ENCODE results near the gene ANKRD55. TPM values are rescaled to one million over a fixed set of nuclear protein-coding genes. Genes with fewer than 3 reads are reported as not detected.

The ANKRD55 gene
- total RNA-seq, 2 experiments from 2014 or later = 10.3 to 11.9 TPM

DNA sequence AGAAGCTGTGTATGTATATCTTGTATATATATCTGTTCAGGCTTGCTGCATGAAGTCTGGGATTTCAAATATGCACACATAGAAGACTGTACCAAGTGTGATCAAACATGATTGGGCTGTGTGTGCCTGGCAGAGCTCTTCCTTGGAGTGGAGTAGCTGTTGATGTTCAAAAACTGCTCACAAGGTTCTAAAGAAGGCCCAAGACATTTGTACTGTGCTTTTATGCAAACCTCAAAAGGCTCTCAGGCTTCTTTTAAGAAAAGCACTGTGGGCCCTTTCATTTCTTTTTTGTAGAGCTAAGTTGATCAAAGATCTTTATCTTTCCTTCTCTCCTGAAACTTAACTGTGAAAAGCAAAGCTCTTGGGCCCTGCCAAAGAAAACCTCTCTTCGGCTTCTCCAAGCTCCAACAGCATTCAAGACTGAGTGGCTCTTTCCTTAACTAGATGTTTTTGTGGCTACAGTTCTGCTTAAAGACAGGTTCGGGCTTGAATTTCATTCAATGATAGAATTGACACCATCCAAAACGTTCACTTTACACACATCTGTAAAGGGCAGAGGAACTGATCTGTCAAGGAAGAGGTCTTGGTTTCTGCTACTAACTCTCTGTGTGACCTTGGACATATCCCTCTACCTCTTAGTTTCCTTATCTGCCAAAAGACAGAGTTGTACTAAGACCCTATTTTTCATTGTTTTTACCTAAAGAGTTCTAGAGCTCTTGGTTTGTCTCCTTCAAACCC lies 132.5 kb downstream of the ANKRD55 start:
- CTCF ChIA-PET = interaction anchor here (0.8 to 1.6 kb wide), 2 partner anchors 10 to 24 kb away, joined by 4 to 5 read pairs; no protein-coding TSS in a partner anchor
- Mint-ChIP-seq H3K27me3 (no peaks in the 10 kb centered on the region), H3K4me3 (peak overlapping the region; percentile 42), H3K9me3 (peaks cover 3% of the 10 kb centered on the region), H3K4me1 (peaks cover 79% of the 10 kb centered on the region), H3K36me3 (ENCODE audit: low read depth) (peaks cover 57% of the 10 kb centered on the region), H3K27ac (peak overlapping the region; percentile 87)
- no peak for DNase-seq
- POLR2A ChIA-PET = interaction anchor here (0.7 kb wide), 1 partner anchor 42 kb away, joined by 3 read pairs; no protein-coding TSS in a partner anchor

DNA sequence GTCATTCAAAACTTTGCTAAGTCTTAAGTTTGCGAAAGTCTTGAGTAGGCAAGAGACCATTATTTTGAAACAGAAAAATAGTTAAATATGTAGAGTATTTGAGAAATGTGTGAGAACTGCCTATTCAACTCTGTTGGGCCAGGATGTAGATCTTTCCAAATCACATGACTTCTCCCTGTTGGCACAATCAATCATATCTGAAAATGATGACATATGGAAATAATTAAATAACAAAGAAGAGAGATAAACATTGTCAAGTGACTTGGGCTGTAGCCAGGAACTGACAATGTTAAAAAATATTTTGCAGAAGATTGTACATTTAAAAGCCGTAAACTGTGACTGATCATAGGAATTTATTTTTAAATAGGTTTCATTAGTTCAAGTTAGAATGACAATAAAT lies 133.8 kb downstream of the ANKRD55 start:
- H3K27me3 Mint-ChIP-seq = no peaks in the 10 kb centered on the region
- DNase-seq = no peak
- H3K4me3 Mint-ChIP-seq = no peak overlapping the region
- H3K36me3 Mint-ChIP-seq (ENCODE audit: low read depth) = peaks cover 51% of the 10 kb centered on the region
- ChIA-PET POLR2A (no interaction called here), CTCF (interaction anchor here (0.7 kb wide), 2 partner anchors 9 to 587 kb away, joined by 3 to 4 read pairs; no protein-coding TSS in a partner anchor)
- H3K4me1 Mint-ChIP-seq = peaks cover 82% of the 10 kb centered on the region
- peak overlapping the region; percentile 87 for H3K27ac Mint-ChIP-seq
- peaks cover 3% of the 10 kb centered on the region for H3K9me3 Mint-ChIP-seq

DNA sequence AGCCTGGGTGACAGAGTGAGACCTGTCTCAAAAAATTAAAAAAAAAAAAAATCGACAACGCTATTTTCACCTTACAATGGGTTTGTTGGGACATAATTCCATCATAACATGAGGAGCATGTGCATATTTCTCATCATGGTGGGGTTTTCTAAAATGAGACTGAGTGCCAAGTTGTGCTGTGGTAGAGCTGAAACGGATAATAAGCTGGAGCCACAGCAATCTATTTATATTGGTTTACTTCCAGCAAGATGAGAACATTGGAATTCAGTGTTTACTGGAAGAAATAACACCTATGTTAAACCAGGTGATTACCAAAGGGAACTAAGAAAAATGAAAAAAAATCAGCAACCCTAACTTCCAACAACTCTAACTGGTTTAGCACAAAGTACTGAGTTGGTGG lies 136.1 kb downstream of the ANKRD55 start:
- ChIA-PET POLR2A (no interaction called here), CTCF (interaction anchor here (0.6 to 1.4 kb wide), 3 partner anchors 9 to 181 kb away, joined by 3 to 5 read pairs (median 3); no protein-coding TSS in a partner anchor)

DNA sequence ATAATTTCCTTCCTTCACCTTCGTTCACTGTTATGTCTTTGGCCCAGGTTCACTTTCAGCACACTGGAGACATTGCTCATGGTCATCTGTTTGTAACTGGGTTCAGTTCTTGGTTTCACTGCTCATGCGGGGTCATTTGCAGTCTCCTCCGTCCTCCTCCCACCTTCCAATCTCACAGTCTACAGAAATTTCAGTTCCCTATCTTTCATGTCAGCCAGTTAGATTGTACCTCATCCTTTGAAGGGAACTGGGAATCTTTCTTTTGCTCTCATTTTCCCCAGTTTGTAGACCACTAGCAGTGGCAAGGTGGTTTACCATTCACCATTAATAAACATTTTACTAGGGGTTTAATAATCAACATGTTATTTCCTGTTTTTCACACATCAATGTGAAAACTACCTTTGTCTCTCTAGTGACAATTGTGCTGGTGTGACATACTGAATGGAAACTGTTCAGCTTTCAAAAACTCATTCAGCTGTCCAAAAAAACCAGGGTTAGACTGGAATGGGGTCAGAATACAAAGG lies 137.5 kb downstream of the ANKRD55 start:
- no peak for DNase-seq
- Mint-ChIP-seq H3K9me3 (no peaks in the 10 kb centered on the region), H3K36me3 (ENCODE audit: low read depth) (peaks cover 35% of the 10 kb centered on the region), H3K4me1 (peaks cover 84% of the 10 kb centered on the region), H3K27ac (peak overlapping the region; percentile 65), H3K27me3 (no peaks in the 10 kb centered on the region), H3K4me3 (no peak overlapping the region)
- POLR2A ChIA-PET = no interaction called here
- CTCF ChIA-PET = interaction anchor here (1.1 to 2.0 kb wide), 3 partner anchors 9 to 12 kb away, joined by 3 to 7 read pairs (median 3); no protein-coding TSS in a partner anchor

More for the DNA sequence above, 136.1 kb downstream of the ANKRD55 start:
- Mint-ChIP-seq H3K36me3 (ENCODE audit: low read depth) (peaks cover 45% of the 10 kb centered on the region), H3K4me3 (no peak overlapping the region), H3K9me3 (peaks cover 3% of the 10 kb centered on the region), H3K27ac (no peak overlapping the region), H3K4me1 (peaks cover 80% of the 10 kb centered on the region), H3K27me3 (no peaks in the 10 kb centered on the region)
- DNase-seq = no peak

DNA sequence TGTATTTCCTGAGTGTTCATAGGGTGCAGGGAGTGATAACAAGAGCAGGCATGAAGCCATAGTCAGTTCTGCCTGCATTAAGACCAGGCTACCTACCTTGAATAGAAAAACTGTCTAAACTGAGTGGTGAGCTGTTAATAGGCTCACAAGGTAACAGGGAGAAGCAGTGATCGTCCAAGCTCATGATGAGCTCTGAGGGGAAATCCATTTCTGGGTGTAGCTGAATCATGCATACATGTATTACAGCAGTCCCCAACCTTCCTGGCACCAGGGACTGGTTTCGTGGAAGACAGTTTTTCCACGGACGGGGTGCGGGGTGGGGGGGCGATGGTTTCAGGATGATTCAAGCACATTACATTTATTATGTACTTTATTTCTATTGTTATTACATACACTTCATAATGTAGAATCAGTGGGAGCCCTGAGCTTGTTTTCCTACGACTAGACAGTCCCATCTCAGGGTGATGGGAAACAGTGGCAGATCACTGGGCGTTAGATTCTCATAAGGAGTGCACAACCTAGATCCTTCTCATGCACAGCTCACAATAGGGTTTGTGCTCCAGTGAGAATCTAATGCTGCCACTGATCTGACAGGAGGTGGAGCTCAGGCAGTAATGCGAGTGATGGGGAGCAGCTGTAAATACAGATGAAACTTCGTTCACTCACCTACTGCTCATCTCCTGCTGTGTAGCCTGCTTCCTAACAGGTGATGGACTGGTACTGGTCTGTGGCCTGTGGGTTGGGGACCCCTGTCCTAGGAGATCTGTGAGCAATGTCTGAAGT lies 138.4 kb downstream of the ANKRD55 start:
- ChIA-PET CTCF (interaction anchor here (0.6 to 2.0 kb wide), 10 partner anchors 8 to 71 kb away, joined by 3 to 8 read pairs (median 3); no protein-coding TSS in a partner anchor), POLR2A (interaction anchor here (1.6 kb wide), 1 partner anchor 44 kb away, joined by 8 read pairs; no protein-coding TSS in a partner anchor)
- H3K27me3 Mint-ChIP-seq = no peaks in the 10 kb centered on the region
- no peak overlapping the region for H3K4me3 Mint-ChIP-seq
- peaks cover 30% of the 10 kb centered on the region for H3K36me3 Mint-ChIP-seq (ENCODE audit: low read depth)
- DNase-seq = no peak
- peaks cover 83% of the 10 kb centered on the region for H3K4me1 Mint-ChIP-seq
- peak overlapping the region; percentile 69 for H3K27ac Mint-ChIP-seq
- H3K9me3 Mint-ChIP-seq = no peaks in the 10 kb centered on the region

DNA sequence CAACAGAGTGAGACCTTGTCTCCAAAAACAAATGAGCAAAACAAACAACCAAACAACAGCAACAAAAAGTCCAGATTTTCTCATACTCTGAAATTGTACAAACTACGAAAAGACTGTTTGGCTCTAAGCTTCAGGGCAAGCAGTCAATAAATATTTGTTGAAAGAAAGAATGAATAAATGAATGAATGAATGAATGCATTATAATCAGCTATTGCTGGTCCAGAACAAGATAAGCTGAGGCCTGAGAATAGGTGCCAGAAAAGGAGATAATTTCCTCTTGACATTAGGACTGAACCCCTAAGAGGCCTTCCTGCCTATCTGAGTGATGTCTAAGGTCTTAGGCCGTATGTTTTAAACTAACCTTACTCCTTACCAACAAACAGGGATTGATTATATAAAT lies 139.2 kb downstream of the ANKRD55 start:
- DNase-seq = no peak
- no peaks in the 10 kb centered on the region for H3K9me3 Mint-ChIP-seq

DNA sequence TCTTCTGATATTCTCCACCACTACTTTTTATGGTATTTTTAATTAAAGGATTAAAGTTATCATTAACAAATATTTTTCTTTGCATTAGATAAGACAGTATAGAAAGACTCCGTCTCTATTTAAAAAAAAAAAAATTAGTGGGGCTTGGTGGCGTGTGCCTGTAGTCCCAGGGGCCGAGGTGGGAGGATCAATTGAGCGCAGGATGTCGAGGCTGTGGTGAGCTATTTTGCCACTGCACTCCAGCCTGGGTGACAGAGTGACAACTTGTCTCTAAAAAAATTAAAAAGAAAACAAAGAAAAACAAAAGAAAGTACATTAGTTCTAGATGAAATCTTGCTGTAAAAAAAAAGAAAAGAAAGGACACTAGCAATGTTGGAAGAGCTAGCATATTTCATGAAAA lies 141.0 kb downstream of the ANKRD55 start:
- POLR2A ChIA-PET = no interaction called here
- H3K4me3 Mint-ChIP-seq = no peak overlapping the region
- peaks cover 75% of the 10 kb centered on the region for H3K4me1 Mint-ChIP-seq
- H3K36me3 Mint-ChIP-seq (ENCODE audit: low read depth) = peaks cover 10% of the 10 kb centered on the region
- H3K9me3 Mint-ChIP-seq = no peaks in the 10 kb centered on the region
- CTCF ChIA-PET = interaction anchor here (0.8 to 1.0 kb wide), 3 partner anchors 10 to 20 kb away, joined by 3 read pairs; no protein-coding TSS in a partner anchor
- H3K27ac Mint-ChIP-seq = peak overlapping the region; percentile 67
- no peak for DNase-seq
- no peaks in the 10 kb centered on the region for H3K27me3 Mint-ChIP-seq

More for the DNA sequence above, 139.2 kb downstream of the ANKRD55 start:
- no peak overlapping the region for H3K27ac Mint-ChIP-seq
- H3K27me3 Mint-ChIP-seq = no peaks in the 10 kb centered on the region
- peaks cover 84% of the 10 kb centered on the region for H3K4me1 Mint-ChIP-seq
- ChIA-PET CTCF (interaction anchor here (1.0 to 2.0 kb wide), 7 partner anchors 9 to 47 kb away, joined by 3 to 8 read pairs (median 5); no protein-coding TSS in a partner anchor), POLR2A (interaction anchor here (0.6 to 1.6 kb wide), 2 partner anchors 11 to 43 kb away, joined by 3 to 8 read pairs; no protein-coding TSS in a partner anchor)
- no peak overlapping the region for H3K4me3 Mint-ChIP-seq
- peaks cover 25% of the 10 kb centered on the region for H3K36me3 Mint-ChIP-seq (ENCODE audit: low read depth)

DNA sequence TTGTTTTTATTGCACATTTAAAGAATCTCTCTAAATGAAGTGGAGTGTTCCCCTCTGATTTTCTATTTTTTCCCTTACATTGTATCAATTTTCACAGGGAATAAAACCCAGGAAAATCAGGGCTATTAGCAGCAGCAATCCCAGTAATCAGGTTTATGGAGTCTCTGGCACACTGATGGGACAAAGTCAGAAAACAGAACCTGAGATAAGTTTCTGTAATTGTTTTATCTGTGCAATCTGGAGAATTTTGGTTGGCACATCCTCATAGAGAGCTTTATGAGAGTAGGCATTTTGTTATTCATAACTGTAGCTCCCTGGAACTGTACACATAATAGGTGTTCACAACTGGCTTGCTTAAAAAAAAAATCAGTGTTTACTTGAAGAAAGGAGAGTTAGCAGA lies 141.5 kb downstream of the ANKRD55 start:
- Mint-ChIP-seq H3K36me3 (ENCODE audit: low read depth) (peaks cover 9% of the 10 kb centered on the region), H3K4me3 (no peak overlapping the region), H3K27ac (peak overlapping the region; percentile 67), H3K27me3 (no peaks in the 10 kb centered on the region), H3K9me3 (no peaks in the 10 kb centered on the region), H3K4me1 (peaks cover 74% of the 10 kb centered on the region)
- POLR2A ChIA-PET = no interaction called here
- CTCF ChIA-PET = interaction anchor here (0.5 to 1.0 kb wide), 3 partner anchors 11 to 74 kb away, joined by 3 read pairs; no protein-coding TSS in a partner anchor
- no peak for DNase-seq

DNA sequence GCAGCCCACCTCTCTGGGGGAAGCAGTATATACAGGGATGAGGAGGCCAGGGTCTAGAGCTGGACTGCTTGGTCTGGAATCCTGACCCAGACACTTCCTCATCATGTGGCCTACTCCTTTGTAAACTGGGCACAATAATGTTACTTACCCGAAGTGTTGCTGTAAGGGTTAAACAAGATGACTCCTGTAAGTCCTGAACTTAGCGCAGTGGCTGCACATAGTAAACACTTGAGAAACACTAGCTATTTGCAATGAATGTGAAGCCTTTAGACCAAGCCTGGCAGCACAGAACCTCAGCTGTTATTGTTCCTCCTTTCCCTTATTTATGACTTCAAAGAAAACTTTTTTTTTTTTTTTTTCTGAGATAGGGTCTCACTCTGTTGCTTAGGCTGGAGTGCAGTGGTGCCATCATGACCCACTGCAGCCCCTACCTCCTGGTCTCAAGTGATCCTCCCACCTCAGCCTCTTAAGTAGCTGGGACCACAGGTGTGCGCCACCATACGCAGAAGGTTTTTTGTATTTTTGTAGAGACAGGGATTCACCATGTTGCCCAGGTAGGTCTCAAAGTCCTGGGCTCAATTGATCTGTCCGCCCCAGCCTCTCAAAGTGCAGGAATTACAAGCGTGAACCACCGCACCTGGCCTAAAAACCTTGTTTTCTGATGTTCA lies 142.2 kb downstream of the ANKRD55 start:
- POLR2A ChIA-PET = interaction anchor here (0.6 kb wide), 1 partner anchor 49 kb away, joined by 4 read pairs; no protein-coding TSS in a partner anchor
- Mint-ChIP-seq H3K4me3 (no peak overlapping the region), H3K4me1 (peaks cover 69% of the 10 kb centered on the region), H3K27me3 (no peaks in the 10 kb centered on the region), H3K9me3 (peaks cover 2% of the 10 kb centered on the region), H3K36me3 (ENCODE audit: low read depth) (peaks cover 6% of the 10 kb centered on the region), H3K27ac (peak overlapping the region; percentile 67)
- no peak for DNase-seq
- CTCF ChIA-PET = interaction anchor here (0.5 to 1.7 kb wide), 7 partner anchors 9 to 585 kb away, joined by 3 to 5 read pairs (median 4); no protein-coding TSS in a partner anchor

DNA sequence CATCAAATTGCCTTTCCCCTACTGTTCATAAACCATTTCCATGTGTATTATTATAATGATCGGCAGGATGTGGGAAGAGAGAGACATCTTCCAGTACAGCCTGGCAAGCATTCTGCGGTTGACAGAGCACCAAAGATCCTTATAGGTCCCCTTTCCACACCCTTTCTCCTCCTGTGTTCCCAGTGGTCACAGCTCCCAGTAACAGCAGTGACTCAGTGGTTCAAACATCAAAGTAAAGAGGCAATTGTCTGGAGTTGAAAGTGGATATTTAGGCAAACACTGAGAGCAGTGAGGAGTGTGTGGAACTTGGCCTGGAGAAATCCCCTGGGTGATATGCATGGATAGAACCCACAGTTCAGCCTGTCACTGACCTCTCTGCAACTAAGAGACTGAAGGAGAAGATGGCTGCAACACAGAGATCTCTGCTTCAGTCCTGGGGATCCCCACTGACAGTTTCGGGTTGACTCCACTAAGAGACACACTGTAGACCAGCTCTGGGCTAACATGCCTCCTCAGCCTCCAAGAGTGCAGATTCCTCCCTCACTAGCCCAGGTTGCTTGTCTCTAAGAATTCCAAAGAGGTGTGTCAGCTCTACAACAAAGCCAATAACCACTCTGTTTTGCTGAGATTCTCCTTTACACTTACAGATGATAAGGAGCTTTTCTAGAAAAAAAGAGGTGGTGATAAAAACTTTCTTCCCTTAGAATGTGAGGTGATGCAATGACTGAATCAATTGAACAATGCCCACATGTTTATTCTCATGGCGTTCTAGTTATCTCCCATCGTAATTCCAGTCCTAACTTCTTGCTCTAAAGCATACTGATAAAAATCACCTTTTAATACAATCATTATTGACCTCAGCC lies 143.9 kb downstream of the ANKRD55 start:
- Mint-ChIP-seq H3K27me3 (no peaks in the 10 kb centered on the region), H3K27ac (peak overlapping the region; percentile 52), H3K4me1 (peaks cover 67% of the 10 kb centered on the region), H3K36me3 (ENCODE audit: low read depth) (peaks cover 2% of the 10 kb centered on the region), H3K9me3 (peaks cover 3% of the 10 kb centered on the region), H3K4me3 (no peak overlapping the region)
- no peak for DNase-seq
- POLR2A ChIA-PET = interaction anchor here (0.5 kb wide), 1 partner anchor 19 kb away, joined by 3 read pairs; no protein-coding TSS in a partner anchor
- CTCF ChIA-PET = interaction anchor here (0.7 to 1.7 kb wide), 4 partner anchors 10 to 26 kb away, joined by 3 to 5 read pairs (median 4); no protein-coding TSS in a partner anchor

DNA sequence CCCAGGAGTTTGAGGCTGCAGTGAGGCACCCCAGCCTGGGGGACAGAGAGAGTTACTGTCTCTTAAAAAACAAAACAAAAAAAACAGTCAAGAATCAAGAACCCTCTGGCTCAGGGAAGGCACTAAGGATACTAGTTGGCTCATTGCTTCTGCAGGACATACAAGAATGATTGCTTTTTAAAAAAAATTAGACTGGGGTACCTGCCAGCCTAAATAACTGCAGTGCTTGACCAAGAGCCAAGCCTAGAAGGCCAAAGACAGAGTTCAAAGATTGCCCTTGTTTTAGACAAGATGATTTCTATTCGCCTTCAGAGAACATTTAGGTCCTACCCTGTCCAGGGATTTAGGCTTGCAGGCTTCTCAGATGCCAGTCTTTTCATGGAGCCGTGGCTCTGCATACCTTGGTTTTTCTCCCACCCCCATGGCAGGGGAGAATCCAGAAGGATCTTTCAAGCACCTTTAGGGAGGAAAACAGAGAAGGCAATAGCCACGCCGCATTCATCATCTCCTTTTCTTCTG lies 144.6 kb downstream of the ANKRD55 start:
- H3K4me1 Mint-ChIP-seq = peaks cover 66% of the 10 kb centered on the region

More for the DNA sequence above, 144.6 kb downstream of the ANKRD55 start:
- H3K9me3 Mint-ChIP-seq = peaks cover 7% of the 10 kb centered on the region
- H3K27me3 Mint-ChIP-seq = no peaks in the 10 kb centered on the region
- ChIA-PET POLR2A (interaction anchor here (0.6 kb wide), 1 partner anchor 259 kb away, joined by 9 read pairs; no protein-coding TSS in a partner anchor), CTCF (no interaction called here)
- H3K36me3 Mint-ChIP-seq (ENCODE audit: low read depth) = peaks cover 7% of the 10 kb centered on the region
- H3K27ac Mint-ChIP-seq = no peak overlapping the region
- no peak overlapping the region for H3K4me3 Mint-ChIP-seq
- DNase-seq = no peak

Measured in activated CD4-positive, alpha-beta T cell treated with anti-CD3 and anti-CD28 coated beads, Interleukin-2, amount 10 ng/mL, durations not matched to agents 7 days and 5 days (primary cell).